ACHN (cell line): ENCODE results near the gene ITSN2.
"Not testable (repeated sequence)": the region's sequence is repeated elsewhere in the genome, so short reads cannot be mapped to it uniquely, and the experiment has no call there.

Experiments
- DNase-seq: peaks from one replicate; pipeline ENCODE4 v3.0.0-alpha.2; 2015
- in situ Hi-C: cut with HindIII; loops from 2 replicates; pipeline ENCODE4 v1.10.0; 2017; ENCODE audit warnings: low sequenced_read_pairs, low pct_ligation_motif_present, low pct_unique_long_range_greater_than_20kb

ITSN2 gene

DNA sequence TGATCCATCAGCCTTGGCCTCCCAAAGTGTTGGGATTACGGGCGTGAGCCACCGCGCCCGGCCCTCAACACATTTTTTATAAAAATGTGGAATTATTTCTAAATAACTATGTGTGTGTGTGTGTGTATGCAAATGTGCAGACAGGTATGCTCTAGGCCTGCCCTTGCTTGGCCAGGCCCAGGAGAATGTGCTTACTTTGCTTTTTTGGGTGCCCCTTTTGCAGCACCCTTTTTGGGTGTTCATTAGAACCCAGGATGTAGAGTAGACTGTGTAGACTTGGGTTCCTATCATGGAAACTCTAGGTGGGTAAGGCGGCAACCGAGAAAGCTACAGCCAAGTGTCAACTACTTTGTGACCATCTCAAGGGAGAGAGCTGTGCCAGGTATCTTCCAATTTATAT lies 11.7 kb upstream of the ITSN2 start:
- no peak for DNase-seq
- in situ Hi-C loops, result no loop called here

DNA sequence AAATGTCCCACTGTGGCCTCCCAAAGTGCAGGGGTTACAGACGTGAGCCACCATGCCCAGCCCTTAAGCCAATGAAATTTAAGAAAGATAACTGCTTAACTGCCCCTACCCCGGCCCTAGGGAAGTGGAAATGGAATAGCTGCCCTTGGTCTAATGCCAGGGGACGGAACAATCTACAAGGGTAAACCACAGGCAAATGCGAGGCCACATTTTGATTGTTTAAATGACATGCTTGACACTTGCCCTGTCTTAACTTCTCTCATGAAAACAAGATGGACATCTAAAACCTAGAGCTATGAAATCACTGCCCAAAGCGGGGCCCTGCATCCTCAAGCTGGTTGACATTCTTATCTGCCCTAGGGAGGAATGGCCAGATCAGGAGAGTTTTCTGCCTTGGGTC lies 5.5 kb upstream of the ITSN2 start:
- in situ Hi-C loops, result no loop called here
- no peak for DNase-seq

- in situ Hi-C loops, result no loop called here
- DNase-seq, result no peak
Measured at GRCh38 chr2:24365051-24365450, 4.7 kb upstream of the ITSN2 start.

GRCh38 chr2:24363301-24363700 lies 3.0 kb upstream of the ITSN2 start:
- in situ Hi-C loops, result no loop called here
- no peak for DNase-seq

DNA sequence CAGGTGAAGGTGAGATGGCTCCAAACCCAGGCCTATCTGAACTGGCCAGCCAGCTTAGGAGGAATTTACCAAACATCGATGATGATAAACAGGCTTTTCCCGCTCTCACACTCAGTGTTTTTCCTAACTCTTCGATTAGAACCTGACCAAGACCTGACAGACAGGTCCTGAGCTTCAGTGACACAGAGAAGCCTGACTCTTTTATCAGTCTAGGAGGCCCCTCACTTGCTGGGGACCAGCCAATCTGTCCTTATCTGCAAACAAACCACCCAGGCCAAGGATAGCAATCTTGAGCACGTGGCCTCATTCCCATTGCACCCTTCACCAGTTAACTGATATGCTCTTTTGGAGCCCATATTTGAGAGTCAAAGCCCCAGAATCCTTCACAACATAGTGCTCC lies 1.9 kb upstream of the ITSN2 start:
- in situ Hi-C loops, result no loop called here
- DNase-seq, result no peak

- no peak for DNase-seq
- in situ Hi-C loops, result no loop called here
Measured at GRCh38 chr2:24360963-24361330, 611 bp upstream of the ITSN2 start.

- peak; percentile 22 for DNase-seq
- in situ Hi-C loops, result no loop called here
Measured at GRCh38 chr2:24359129-24360049, 947 bp downstream of the ITSN2 start.

DNA sequence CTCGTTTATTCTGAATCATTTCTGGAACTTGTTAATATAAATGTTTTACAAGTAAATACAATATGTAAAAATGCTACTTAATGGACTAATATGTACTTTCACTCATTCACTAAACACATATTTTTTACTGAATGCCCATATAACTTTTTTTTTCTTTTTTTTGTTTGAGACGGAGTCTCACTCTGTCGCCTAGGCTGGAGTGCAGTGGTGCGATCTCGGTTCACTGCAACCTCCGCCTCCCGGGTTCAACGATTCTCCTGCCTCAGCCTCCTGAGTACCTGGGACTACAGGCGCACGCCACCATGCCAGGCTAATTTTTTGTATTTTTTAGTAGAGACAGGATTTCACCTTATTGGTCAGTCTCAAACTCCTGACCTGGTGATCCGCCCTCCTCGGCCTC lies 2.6 kb downstream of the ITSN2 start:
- DNase-seq, in situ Hi-C loops: not testable (repeated sequence)

DNA sequence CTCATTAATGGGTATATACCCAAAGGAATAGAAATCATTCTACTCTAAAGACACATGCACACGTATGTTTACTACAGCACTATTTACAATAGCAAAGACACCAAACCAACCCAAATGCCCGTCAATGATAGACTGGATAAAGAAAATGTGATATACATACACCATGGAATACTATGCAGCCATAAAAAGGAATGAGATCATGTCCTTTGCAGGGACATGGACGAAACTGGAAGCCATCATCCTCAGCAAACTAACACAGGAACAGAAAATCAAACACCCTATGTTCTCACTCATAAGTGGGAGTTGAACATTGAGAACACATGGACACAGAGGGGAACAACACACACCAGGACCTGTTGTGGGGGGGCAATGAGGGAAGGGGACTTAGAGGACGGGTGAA lies 3.2 kb downstream of the ITSN2 start:
- in situ Hi-C loops, result not testable (repeated sequence)

GRCh38 chr2:24354957-24355356 lies 5.4 kb downstream of the ITSN2 start:
- in situ Hi-C loops, result no loop called here
- no peak for DNase-seq

More for the DNA sequence above, 3.2 kb downstream of the ITSN2 start:
- not testable (repeated sequence) for DNase-seq

DNA sequence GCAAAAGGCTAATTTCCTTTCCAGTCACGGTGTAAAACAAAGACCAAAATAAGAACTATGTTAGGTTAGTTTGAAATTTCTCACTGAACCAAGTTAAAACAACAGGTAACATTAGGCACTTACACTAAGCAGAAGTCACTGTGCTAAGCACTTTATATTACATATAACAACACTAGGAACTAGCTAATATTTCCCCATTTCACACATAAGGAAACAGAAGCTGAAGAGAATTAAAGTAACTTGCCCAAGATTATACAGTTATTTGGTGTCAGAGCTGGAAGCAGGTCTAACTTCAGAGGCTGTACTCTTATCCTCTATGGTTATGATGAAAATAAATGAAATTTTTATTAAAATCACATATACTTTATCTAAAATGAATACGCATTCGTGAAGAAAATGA lies 5.9 kb downstream of the ITSN2 start:
- DNase-seq, result no peak
- in situ Hi-C loops, result no loop called here

DNA sequence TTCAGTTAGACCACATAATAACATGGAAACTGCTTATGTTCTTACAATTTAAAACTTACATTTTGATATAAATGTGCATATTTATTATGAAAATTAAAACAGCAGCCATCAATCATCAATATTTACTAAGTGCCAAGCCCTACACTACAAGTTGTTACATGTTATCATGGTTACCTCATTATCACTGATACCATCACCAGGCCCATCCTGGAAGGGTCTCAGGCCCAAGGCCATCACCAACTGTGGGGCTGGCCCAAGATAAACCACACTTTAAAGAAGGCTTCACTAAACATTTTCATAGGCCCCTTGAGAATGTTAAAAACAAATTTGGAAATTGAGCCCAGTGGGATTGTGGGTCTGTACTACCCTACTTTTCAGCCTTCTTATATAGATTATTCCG lies 6.4 kb downstream of the ITSN2 start:
- in situ Hi-C loops, result no loop called here
- DNase-seq, result no peak

- in situ Hi-C loops, result no loop called here
Measured at GRCh38 chr2:24353364-24353763, 7.0 kb downstream of the ITSN2 start.

GRCh38 chr2:24352664-24353063 lies 7.7 kb downstream of the ITSN2 start:
- DNase-seq, result no peak
- in situ Hi-C loops, result no loop called here

More at GRCh38 chr2:24353364-24353763, 7.0 kb downstream of the ITSN2 start:
- DNase-seq, result no peak

- in situ Hi-C loops, result no loop called here
Measured at GRCh38 chr2:24351981-24352380, 8.4 kb downstream of the ITSN2 start.

GRCh38 chr2:24351627-24351938 lies 8.8 kb downstream of the ITSN2 start:
- DNase-seq, result no peak
- in situ Hi-C loops, result no loop called here

More at GRCh38 chr2:24351981-24352380, 8.4 kb downstream of the ITSN2 start:
- no peak for DNase-seq

DNA sequence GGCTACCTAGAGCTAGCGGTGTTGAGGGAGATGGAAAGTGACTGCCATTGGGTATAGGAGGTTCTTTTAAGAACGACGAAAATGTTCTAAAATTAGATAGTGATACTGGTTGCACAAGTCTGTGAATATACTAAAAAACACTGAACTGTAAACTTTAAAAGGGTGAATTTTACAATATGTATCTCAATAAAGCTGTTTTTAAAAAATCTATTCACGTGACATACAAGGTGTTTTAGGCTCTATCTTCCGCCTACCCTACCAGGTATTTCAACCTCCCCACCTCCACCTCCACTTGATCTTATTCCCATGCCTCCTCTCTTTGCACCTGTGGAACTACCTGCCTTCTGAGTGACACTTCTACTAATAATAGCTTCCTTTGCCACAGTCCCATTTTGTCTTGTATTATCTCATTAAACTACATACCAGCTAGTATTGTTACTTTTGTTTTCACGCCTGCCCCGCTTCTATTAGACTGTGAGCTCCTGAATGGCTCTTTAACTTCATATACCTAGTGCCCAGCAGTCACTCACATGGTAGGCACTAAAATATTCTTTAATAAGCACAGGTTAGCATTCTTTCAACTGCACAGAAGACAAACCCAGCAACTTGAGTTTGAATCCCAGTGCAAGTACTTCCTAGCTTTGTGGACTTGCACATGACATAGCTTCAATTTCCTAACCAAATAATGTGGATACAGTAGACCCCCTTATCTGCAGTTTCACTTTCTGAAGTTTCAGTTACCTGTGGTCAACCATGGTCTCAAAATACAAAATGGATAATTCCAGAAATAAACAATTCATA lies 9.3 kb downstream of the ITSN2 start:
- in situ Hi-C loops, result no loop called here
- no peak for DNase-seq

DNA sequence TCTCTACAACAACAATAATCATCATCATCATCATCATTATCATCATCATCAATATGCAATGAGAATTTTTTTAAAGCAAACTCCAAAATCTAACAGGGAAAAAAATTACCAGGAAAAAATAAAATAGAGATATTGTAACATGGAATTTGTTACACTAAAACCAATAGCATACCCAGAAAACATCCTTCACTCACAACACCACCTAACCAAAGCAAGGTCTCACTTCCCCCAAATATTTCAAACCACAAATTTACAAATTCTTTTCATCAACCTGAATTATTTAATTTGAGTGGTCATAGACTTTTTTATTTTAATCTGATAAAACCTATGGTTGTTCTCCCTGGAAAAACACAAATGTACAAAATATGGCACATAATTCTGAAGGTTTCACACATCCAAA lies 11.2 kb downstream of the ITSN2 start:
- no peak for DNase-seq
- in situ Hi-C loops, result no loop called here

- no peak for DNase-seq
- in situ Hi-C loops, result no loop called here
Measured at GRCh38 chr2:24345937-24346336, 14.4 kb downstream of the ITSN2 start.
